ENCODE data around the gene TSHZ2. TPM values are rescaled to one million over a fixed set of nuclear protein-coding genes. Genes with fewer than 3 reads are reported as not detected.

The TSHZ2 gene
- total RNA-seq, 1 experiment from 2014 or later = 0.07 TPM

- H3K23ac ChIP-seq (ENCODE audit: insufficient read length, low read depth, low read length) = no peak overlapping the region
- H3K23me2 ChIP-seq (ENCODE audit: insufficient read length, low read depth, low read length, poor library complexity, severe bottlenecking) = peaks cover 4% of the 10 kb centered on the region
- no peaks in the 10 kb centered on the region for H3K79me2 ChIP-seq (ENCODE audit: insufficient read depth, low read length)
- no peak overlapping the region for H3K9ac ChIP-seq (ENCODE audit: extremely low read depth, insufficient read length, low read length)
- H3K4ac ChIP-seq (ENCODE audit: low read depth, low read length) = no peak overlapping the region
- H3K9me3 ChIP-seq (ENCODE audit: control insufficient read depth, low read depth, low read length) = no peaks in the 10 kb centered on the region
- H2BK15ac ChIP-seq (ENCODE audit: low read depth, low read length) = no peak overlapping the region
- WGBS (ENCODE audit: extremely low coverage, insufficient read length, low lambda C conversion rate) = no CpG with 5 or more reads among the region's 13 CpGs
- no peak overlapping the region for H2AFZ ChIP-seq (ENCODE audit: low read length)
- TF ChIP-seq CTCF (conservative IDR thresholded peaks at IDR 0.05) = no peak
- Mint-ChIP-seq H3K4me1 (peaks cover 17 to 20% of the 10 kb centered on the region in 2 experiments), H3K27me3 (ENCODE audit: low read depth) (no peaks in the 10 kb centered on the region; the same call in 1 of the 2 replicates), H3K9me3 (no peaks in the 10 kb centered on the region), H3K27ac (peak overlapping the region in 2 of 3 experiments; percentile 85 to 88; a peak in 6 of 7 replicates), H3K4me3 (peak overlapping the region; percentile 49 to 62), H3K36me3 (ENCODE audit: insufficient read depth in 1 of 3, low read depth in 3 of 3) (no peaks in the 10 kb centered on the region)
- peaks cover 4% of the 10 kb centered on the region for H3K4me1 ChIP-seq (ENCODE audit: insufficient read depth, low read length)
- H3K27me3 ChIP-seq (ENCODE audit: insufficient read depth, low read length) = no peaks in the 10 kb centered on the region
- no peak overlapping the region for H3T11ph ChIP-seq (ENCODE audit: low read length)
- H3K18ac ChIP-seq (ENCODE audit: insufficient read length, low read depth, low read length) = peak overlapping the region; percentile 62
- no peak overlapping the region for H2AK5ac ChIP-seq (ENCODE audit: insufficient read length, low read length)
- no peak overlapping the region for H2BK12ac ChIP-seq (ENCODE audit: insufficient read length, low read depth, low read length)
- no peak overlapping the region for H2BK5ac ChIP-seq (ENCODE audit: insufficient read length, low read length)
- H4K8ac ChIP-seq (replicated peaks; ENCODE audit: insufficient read length, low read depth, low read length) = no peak overlapping the region
- peak; percentile 37 for DNase-seq
- no peak overlapping the region for H2BK120ac ChIP-seq (ENCODE audit: low read depth, low read length, poor library complexity, severe bottlenecking)
- H4K5ac ChIP-seq (ENCODE audit: insufficient read length, low read depth, low read length) = no peak overlapping the region
- H3K79me1 ChIP-seq (ENCODE audit: insufficient read depth, low read depth, low read length, poor library complexity, severe bottlenecking) = no peaks in the 10 kb centered on the region
- H2BK20ac ChIP-seq (ENCODE audit: low read depth, low read length, poor library complexity, severe bottlenecking) = no peak overlapping the region
- H3K4me2 ChIP-seq (ENCODE audit: insufficient read depth, insufficient read length, low read length) = peak overlapping the region; percentile 31
- no peak overlapping the region for H4K91ac ChIP-seq (ENCODE audit: insufficient read length, low read depth, low read length)
- no peak overlapping the region for H3K27ac ChIP-seq (ENCODE audit: insufficient read length, low read depth, low read length)
- peak overlapping the region; percentile 34 for H3K14ac ChIP-seq (ENCODE audit: insufficient read depth, low read length)
- no peaks in the 10 kb centered on the region for H4K20me1 ChIP-seq (ENCODE audit: control insufficient read depth, insufficient read depth, insufficient read length)
- no peak overlapping the region for H3K56ac ChIP-seq (ENCODE audit: insufficient read length, low read depth, low read length)
Observed at GRCh38 chr20:53412577-53413185, 440.5 kb downstream of the TSHZ2 start.

All from H9 (cell line).